PC-9 (cell line): ENCODE data around the gene PRAMEF1.
"Not testable (repeated sequence)": the region's sequence is repeated elsewhere in the genome, so short reads cannot be mapped to it uniquely, and the experiment has no call there.

Source experiments
- EZH2 ChIP-seq: fragments of 200-600 bp; sonication (generic); IDR thresholded peaks from 2 replicates; pipeline ENCODE4 v1.8.0; 2017; ENCODE audit warnings: antibody characterized with exemption, low read depth
- TF ChIP-seq, protein P1 (sequence below): fragments of 200-600 bp; sonication (generic); conservative IDR thresholded peaks from 2 replicates; pipeline ENCODE4 v1.6.1; 2017; ENCODE audit warnings: mixed run types, antibody characterized with exemption, mild to moderate bottlenecking, moderate library complexity

DNA sequence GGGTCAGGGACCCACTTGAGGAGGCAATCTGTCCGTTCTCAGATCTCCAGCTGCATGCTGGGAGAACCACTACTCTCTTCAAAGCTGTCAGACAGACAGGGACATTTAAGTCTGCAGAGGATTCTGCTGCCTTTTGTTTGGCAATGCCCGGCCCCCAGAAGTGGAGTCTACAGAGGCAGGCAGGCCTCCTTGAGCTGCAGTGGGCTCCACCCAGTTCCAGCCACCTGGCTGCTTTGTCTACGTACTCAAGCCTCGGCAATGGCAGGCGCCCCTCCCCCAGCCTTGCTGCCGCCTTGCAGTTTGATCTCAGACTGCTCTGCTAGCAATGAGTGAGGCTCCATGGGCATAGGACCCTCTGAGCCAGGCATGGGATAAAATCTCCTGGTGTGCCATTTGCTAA lies 27.9 kb downstream of the PRAMEF1 start:
- TF ChIP-seq, protein P1, sequence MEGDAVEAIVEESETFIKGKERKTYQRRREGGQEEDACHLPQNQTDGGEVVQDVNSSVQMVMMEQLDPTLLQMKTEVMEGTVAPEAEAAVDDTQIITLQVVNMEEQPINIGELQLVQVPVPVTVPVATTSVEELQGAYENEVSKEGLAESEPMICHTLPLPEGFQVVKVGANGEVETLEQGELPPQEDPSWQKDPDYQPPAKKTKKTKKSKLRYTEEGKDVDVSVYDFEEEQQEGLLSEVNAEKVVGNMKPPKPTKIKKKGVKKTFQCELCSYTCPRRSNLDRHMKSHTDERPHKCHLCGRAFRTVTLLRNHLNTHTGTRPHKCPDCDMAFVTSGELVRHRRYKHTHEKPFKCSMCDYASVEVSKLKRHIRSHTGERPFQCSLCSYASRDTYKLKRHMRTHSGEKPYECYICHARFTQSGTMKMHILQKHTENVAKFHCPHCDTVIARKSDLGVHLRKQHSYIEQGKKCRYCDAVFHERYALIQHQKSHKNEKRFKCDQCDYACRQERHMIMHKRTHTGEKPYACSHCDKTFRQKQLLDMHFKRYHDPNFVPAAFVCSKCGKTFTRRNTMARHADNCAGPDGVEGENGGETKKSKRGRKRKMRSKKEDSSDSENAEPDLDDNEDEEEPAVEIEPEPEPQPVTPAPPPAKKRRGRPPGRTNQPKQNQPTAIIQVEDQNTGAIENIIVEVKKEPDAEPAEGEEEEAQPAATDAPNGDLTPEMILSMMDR, result not testable (repeated sequence)
- not testable (repeated sequence) for TF ChIP-seq EZH2
